Ovary (tissue), 9 donors: ENCODE measurements around the gene SGCD. TPM values are rescaled to one million over a fixed set of nuclear protein-coding genes. Genes with fewer than 3 reads are reported as not detected.

ENCODE experiments used
- DNase-seq, 5 donors: peaks; one replicate each; pipeline ENCODE4 v3.0.0-alpha.2; 2019 to 2020
- H3K27ac ChIP-seq, 2 donors: fragments of 200-600 bp; one replicate each; pipeline versions ENCODE4 v1.5.1 to v1.8.0; 2019 to 2022
- H3K27me3 ChIP-seq: fragments of 200-600 bp; one replicate; pipeline ENCODE4 v1.8.0; 2022
- H3K36me3 ChIP-seq: fragments of 200-600 bp; sonication (generic); one replicate; pipeline ENCODE4 v1.5.1; 2019
- H3K4me1 ChIP-seq: one replicate; pipeline ENCODE4 v1.8.1; 2013; ENCODE audit warnings: mild to moderate bottlenecking, moderate library complexity; ENCODE audit not compliant: insufficient read depth
- H3K4me3 ChIP-seq: fragments of 200-600 bp; sonication (generic); one replicate; pipeline ENCODE4 v1.5.1; 2017
- H3K9me3 ChIP-seq, 2 donors: fragments of 200-600 bp in 1 of 2; sonication (generic) in 1 of 2; one replicate each; pipeline versions ENCODE4 v1.5.1 to v1.8.1; 2013 to 2019; ENCODE audit warnings: mild to moderate bottlenecking in 1 of 2, moderate library complexity in 1 of 2
- EP300 ChIP-seq: sonication (generic); formaldehyde crosslinking; IDR thresholded peaks from one replicate; pipeline ENCODE4 v1.6.1; 2017; ENCODE audit warnings: antibody characterized with exemption
- POLR2A ChIP-seq: fragments of 450-650 bp; IDR thresholded peaks from one replicate; pipeline ENCODE4 v1.6.1; 2017; ENCODE audit warnings: antibody characterized with exemption, mild to moderate bottlenecking, moderate library complexity
- WGBS, 3 donors: extraction: QIAGEN DNeasy Blood & Tissue Kit in 1 of 3; methylation state at CpG; one replicate each; pipeline versions ENCODE4 v1.1.5 to v1.1.7; 2013 to 2017; 5-methylcytosine and 5-hydroxymethylcytosine counted together
- intact Hi-C, 4 donors: fragments of 100-400 bp; cut with DNase I; formaldehyde crosslinking; loops; one replicate each; pipeline versions ENCODE4 v1.11.0 to v1.15.1; 2022 to 2023
- polyA plus RNA-seq, 2 donors: library from polyadenylated mRNA; stranded (reverse); fragments of 200-250 nt in 1 of 2; fragments of 350-450 nt in 1 of 2; fragmentation: Illumina TruSeq in 1 of 2; extraction: RNeasy Lipid Tissue Mini Kit (QIAGEN cat#74804) in 1 of 2; gene quantifications; one replicate each; pipeline ENCODE4 v1.2.3, GENCODE V29; 2013 to 2014
- total RNA-seq, 7 donors: library from RNA; depleted of rRNA in 2 of 7; stranded (reverse); fragments of >200 nt in 2 of 7; fragmentation: NEBNext Ultra II Directional in 3 of 7; extraction: Animal tissue kit (Norgen Biotek cat#: 25700) in 3 of 7; gene quantifications; one replicate each; pipeline versions ENCODE4 v1.1.0 to v1.2.4, GENCODE V29; 2016 to 2023
- TF ChIP-seq, protein P1 (sequence below), 3 donors: fragments of 450-650 bp in 2 of 3; fragments of 200-600 bp in 1 of 3; IDR thresholded peaks; one replicate each; pipeline versions ENCODE4 v1.5.1 to v1.8.0; 2016 to 2022; ENCODE audit warnings: antibody characterized with exemption in 3 of 3, mild to moderate bottlenecking in 1 of 3
- donor health status: DM: no; HTN: no; CAD: no; lungs with moderate emphysema.
- donor health status: DM: no; HTN: no; CAD: no.
- donor health status: Bipolar disorder and iron deficiency.
- donor health status: DM: yes; HTN: yes; CAD: no.
- donor health status: DM: no; HTN: no; CAD: no.
- donor health status: DM: yes; HTN: yes; CAD: no.

Gene SGCD
- total and polyA plus RNA-seq, 9 donors = 3.7 to 24.0 (median 12.9) TPM

GRCh38 chr5:156312897-156313694 is 13.9 kb upstream of the SGCD start:
- WGBS, 3 donors = 81 to 88% (median 81%) methylated on average over 2 of the region's 2 CpGs
- intact Hi-C loops = no loop called here
- Histone ChIP-seq H3K27ac (no peak overlapping the region), H3K4me3 (no peak overlapping the region), H3K36me3 (no peaks in the 10 kb centered on the region), H3K4me1 (no peaks in the 10 kb centered on the region), H3K9me3 (no peaks in the 10 kb centered on the region), H3K27me3 (no peaks in the 10 kb centered on the region)
- TF ChIP-seq EP300 = no peak
- TF ChIP-seq POLR2A = no peak
- TF ChIP-seq, protein P1, sequence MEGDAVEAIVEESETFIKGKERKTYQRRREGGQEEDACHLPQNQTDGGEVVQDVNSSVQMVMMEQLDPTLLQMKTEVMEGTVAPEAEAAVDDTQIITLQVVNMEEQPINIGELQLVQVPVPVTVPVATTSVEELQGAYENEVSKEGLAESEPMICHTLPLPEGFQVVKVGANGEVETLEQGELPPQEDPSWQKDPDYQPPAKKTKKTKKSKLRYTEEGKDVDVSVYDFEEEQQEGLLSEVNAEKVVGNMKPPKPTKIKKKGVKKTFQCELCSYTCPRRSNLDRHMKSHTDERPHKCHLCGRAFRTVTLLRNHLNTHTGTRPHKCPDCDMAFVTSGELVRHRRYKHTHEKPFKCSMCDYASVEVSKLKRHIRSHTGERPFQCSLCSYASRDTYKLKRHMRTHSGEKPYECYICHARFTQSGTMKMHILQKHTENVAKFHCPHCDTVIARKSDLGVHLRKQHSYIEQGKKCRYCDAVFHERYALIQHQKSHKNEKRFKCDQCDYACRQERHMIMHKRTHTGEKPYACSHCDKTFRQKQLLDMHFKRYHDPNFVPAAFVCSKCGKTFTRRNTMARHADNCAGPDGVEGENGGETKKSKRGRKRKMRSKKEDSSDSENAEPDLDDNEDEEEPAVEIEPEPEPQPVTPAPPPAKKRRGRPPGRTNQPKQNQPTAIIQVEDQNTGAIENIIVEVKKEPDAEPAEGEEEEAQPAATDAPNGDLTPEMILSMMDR (IDR thresholded peaks at IDR 0.05) = no peak
- no peak for DNase-seq

- Histone ChIP-seq H3K27ac (no peak overlapping the region), H3K36me3 (no peaks in the 10 kb centered on the region), H3K27me3 (no peaks in the 10 kb centered on the region), H3K9me3 (no peaks in the 10 kb centered on the region), H3K4me1 (no peaks in the 10 kb centered on the region), H3K4me3 (no peak overlapping the region)
- intact Hi-C loops = no loop called here
- WGBS, 3 donors = 86 to 93% (median 88%) methylated on average over 1 of the region's 1 CpG
- TF ChIP-seq POLR2A (no peak), EP300 (no peak)
- TF ChIP-seq, protein P1 (IDR thresholded peaks at IDR 0.05) = no peak
- DNase-seq = no peak
Measured at GRCh38 chr5:156314416-156314815, 12.5 kb upstream of the SGCD start.

GRCh38 chr5:156322666-156323065 is 4.3 kb upstream of the SGCD start:
- no peak for DNase-seq
- Histone ChIP-seq H3K36me3 (no peaks in the 10 kb centered on the region), H3K4me1 (no peaks in the 10 kb centered on the region), H3K9me3 (no peaks in the 10 kb centered on the region), H3K4me3 (no peak overlapping the region), H3K27ac (no peak overlapping the region), H3K27me3 (no peaks in the 10 kb centered on the region)
- intact Hi-C loops = no loop called here
- no peak for TF ChIP-seq POLR2A
- TF ChIP-seq, protein P1 (IDR thresholded peaks at IDR 0.05) = no peak

GRCh38 chr5:156327296-156327695 is 332 bp downstream of the SGCD start:
- Histone ChIP-seq H3K27me3 (no peaks in the 10 kb centered on the region), H3K4me1 (peaks cover 1% of the 10 kb centered on the region), H3K27ac (peak overlapping the region in 1 of 2 donors; percentile 49), H3K9me3 (no peaks in the 10 kb centered on the region), H3K36me3 (no peaks in the 10 kb centered on the region), H3K4me3 (peak overlapping the region; percentile 45)
- DNase-seq = no peak
- intact Hi-C loops = no loop called here
- TF ChIP-seq, protein P1 (IDR thresholded peaks at IDR 0.05) = no peak
- TF ChIP-seq EP300 = no peak
- no peak for TF ChIP-seq POLR2A
- WGBS, 3 donors = 2 to 6% (median 5%) methylated on average over 6 of the region's 6 CpGs
